HCT116 (cell line): Measurements from ENCODE around the gene PTPRS. TPM values are rescaled to one million over a fixed set of nuclear protein-coding genes. Genes with fewer than 3 reads are reported as not detected.

Source experiments
- ATAC-seq: fragments of 200-7000 bp; cut with Tn5 transposase; 2 replicates; pipeline ENCODE4 v1.9.1; 2020; ENCODE audit warnings: mild to moderate bottlenecking, moderate library complexity
- BruUV-seq: library from RNA; stranded (reverse); fragments of 400-500 nt; replicated peaks from 2 replicates; lab custom pipeline; 2021; lab: Mats Ljungman, UMichigan
- CTCF ChIA-PET: fragments of 300-600 bp; sonication (Branson Sonifier 250); formaldehyde crosslinking; loops from one replicate; lab custom pipeline; 2021; ENCODE audit warnings: antibody characterized with exemption; lab: Charles Lee
- POLR2A ChIA-PET: fragments of 300-600, 350-600 bp; sonication (Branson Sonifier 250); formaldehyde crosslinking; loops from one replicate; lab custom pipeline; 2021; ENCODE audit warnings: antibody characterized with exemption; lab: Charles Lee
- RAD21 ChIA-PET, 2 experiments: fragments of 300-600 bp; sonication (Branson Sonifier 250); formaldehyde crosslinking; loops; one replicate each; lab custom pipeline; 2023; ENCODE audit warnings: low total read pairs in 2 of 2; ENCODE audit not compliant: uncharacterized antibody in 2 of 2, unreplicated experiment in 2 of 2, low non-redundant PET in 1 of 2; lab: Charles Lee
- DNase-seq: peaks from one replicate; pipeline ENCODE4 v3.0.0-alpha.2; 2010; ENCODE audit warnings: low read depth, low spot score
- H2AFZ ChIP-seq: fragments of 200-600 bp; shearing (Covaris generic), sonication (generic); 2 replicates; pipeline ENCODE4 v1.6.1; 2017; ENCODE audit warnings: low read depth, mixed run types, mixed read lengths, antibody characterized with exemption, low read length; ENCODE audit not compliant: poor library complexity, severe bottlenecking
- H3K27ac ChIP-seq: 2 replicates; pipeline ENCODE4 v1.5.1; 2012; ENCODE audit warnings: low read depth, low read length
- H3K27me3 ChIP-seq: fragments of 200-600 bp; sonication (generic); 2 replicates; pipeline ENCODE4 v1.6.1; 2016; ENCODE audit warnings: mixed run types, low read length, mixed read lengths; ENCODE audit not compliant: insufficient read depth
- H3K36me3 ChIP-seq, 2 experiments: fragments of 200-500 bp in 1 of 2; fragments of 200-600 bp in 1 of 2; sonication (Bioruptor generic) in 1 of 2; sonication (generic) in 1 of 2; 2 replicates each; pipeline versions ENCODE4 v1.5.1 to v1.6.1; 2014 to 2016; ENCODE audit warnings: low read length in 2 of 2, inconsistent platforms in 1 of 2, mixed read lengths in 1 of 2, mixed run types in 1 of 2; ENCODE audit not compliant: insufficient read depth in 2 of 2, control insufficient read depth in 1 of 2
- H3K4me1 ChIP-seq, 2 experiments: fragments of 200-600 bp in 1 of 2; sonication (generic) in 1 of 2; 2 replicates each; pipeline versions ENCODE4 v1.5.1 to v1.6.1; 2012 to 2017; ENCODE audit warnings: low read length in 2 of 2, inconsistent platforms in 1 of 2, mild to moderate bottlenecking in 1 of 2, mixed read lengths in 1 of 2, mixed run types in 1 of 2, moderate library complexity in 1 of 2; ENCODE audit not compliant: insufficient read depth in 2 of 2, control insufficient read depth in 1 of 2
- H3K4me2 ChIP-seq: fragments of 200-600 bp; sonication (generic); 2 replicates; pipeline ENCODE4 v1.6.1; 2017; ENCODE audit warnings: mixed run types, low read length, mixed read lengths
- H3K4me3 ChIP-seq, 2 experiments: fragments of 200-600 bp in 1 of 2; sonication (generic) in 1 of 2; replicated peaks in 1 of 2; 2 replicates each; pipeline ENCODE4 v1.5.1; 2011 to 2016; ENCODE audit warnings: low read length in 2 of 2, control low read depth in 1 of 2, low read depth in 1 of 2, mild to moderate bottlenecking in 1 of 2, mixed read lengths in 1 of 2, mixed run types in 1 of 2
- H3K79me2 ChIP-seq: fragments of 200-600 bp; sonication (generic); 2 replicates; pipeline ENCODE4 v1.6.1; 2017; ENCODE audit warnings: mild to moderate bottlenecking, mixed run types, low read length, moderate library complexity, mixed read lengths; ENCODE audit not compliant: insufficient read depth
- H3K9ac ChIP-seq: fragments of 200-600 bp; sonication (generic); 2 replicates; pipeline ENCODE4 v1.6.1; 2016; ENCODE audit warnings: low read length, mixed read lengths
- H3K9me2 ChIP-seq: fragments of 200-600 bp; sonication (generic), shearing (Covaris generic); 2 replicates; pipeline ENCODE4 v1.6.1; 2017; ENCODE audit warnings: mixed run types, mild to moderate bottlenecking, moderate library complexity; ENCODE audit not compliant: insufficient read depth
- H3K9me3 ChIP-seq, 2 experiments: fragments of 200-500 bp in 1 of 2; fragments of 200-600 bp in 1 of 2; sonication (Bioruptor generic) in 1 of 2; sonication (generic) in 1 of 2; 2 replicates each; pipeline ENCODE4 v1.6.1; 2014 to 2017; ENCODE audit warnings: low read length in 2 of 2, mixed read lengths in 2 of 2, inconsistent platforms in 1 of 2, low read depth in 1 of 2, mild to moderate bottlenecking in 1 of 2, mixed run types in 1 of 2, moderate library complexity in 1 of 2; ENCODE audit not compliant: control insufficient read depth in 1 of 2, insufficient read depth in 1 of 2
- H4K20me1 ChIP-seq: fragments of 200-600 bp; sonication (generic), shearing (Covaris generic); 2 replicates; pipeline ENCODE4 v1.6.1; 2017; ENCODE audit warnings: mixed run types, mild to moderate bottlenecking, moderate library complexity; ENCODE audit not compliant: insufficient read depth
- CBX3 ChIP-seq: IDR thresholded peaks from 2 replicates; pipeline ENCODE4 v1.6.1; 2012; ENCODE audit warnings: low read depth
- CEBPB ChIP-seq: IDR thresholded peaks from 2 replicates; pipeline ENCODE4 v1.6.1; 2012; ENCODE audit warnings: low read depth
- EGR1 ChIP-seq: IDR thresholded peaks from 2 replicates; pipeline ENCODE4 v1.6.1; 2012; ENCODE audit warnings: low read depth
- ELF1 ChIP-seq: IDR thresholded peaks from 2 replicates; pipeline ENCODE4 v1.6.1; 2012; ENCODE audit warnings: low read depth, borderline replicate concordance
- JUND ChIP-seq: IDR thresholded peaks from 2 replicates; pipeline ENCODE4 v1.6.1; 2012
- POLR2AphosphoS5 ChIP-seq: IDR thresholded peaks from 2 replicates; pipeline ENCODE4 v1.6.1; 2011; ENCODE audit warnings: mild to moderate bottlenecking, low read depth, low read length, moderate library complexity
- TCF7L2 ChIP-seq: IDR thresholded peaks from 2 replicates; pipeline ENCODE4 v1.7.0; 2011; ENCODE audit warnings: borderline replicate concordance, inconsistent platforms; ENCODE audit not compliant: insufficient read depth, insufficient read length; ENCODE audit errors: extremely low read depth
- ZFX ChIP-seq: fragments of 450-650 bp; IDR thresholded peaks from 2 replicates; pipeline ENCODE4 v1.6.1; 2017
- intact Hi-C: fragments of 100-400 bp; cut with micrococcal nuclease; formaldehyde crosslinking; loops from 2 replicates; pipeline ENCODE4 v1.10.0; 2022
- total RNA-seq: library from RNA; stranded (reverse); gene quantifications from one replicate; pipeline ENCODE4 v1.2.1, GENCODE V29; 2021; ENCODE audit not compliant: unreplicated experiment
- TF ChIP-seq, protein P1 (sequence below), 3 experiments: fragments of 200-600 bp in 1 of 3; sonication (generic) in 1 of 3; IDR thresholded peaks in 2 of 3; conservative IDR thresholded peaks in 1 of 3; 2 replicates each; pipeline ENCODE4 v1.5.1; 2012 to 2017; ENCODE audit warnings: low read depth in 2 of 3, low read length in 2 of 3, antibody characterized with exemption in 1 of 3, borderline replicate concordance in 1 of 3, control low read depth in 1 of 3, mild to moderate bottlenecking in 1 of 3, mixed read lengths in 1 of 3, mixed run types in 1 of 3, moderate library complexity in 1 of 3; ENCODE audit not compliant: insufficient read depth in 1 of 3
- TF ChIP-seq, protein P2 (sequence below): IDR thresholded peaks from 2 replicates; pipeline ENCODE4 v1.6.1; 2012
- TF ChIP-seq, protein P3 (sequence below): IDR thresholded peaks from 2 replicates; pipeline ENCODE4 v1.6.1; 2012
- TF ChIP-seq, protein P4 (sequence below): IDR thresholded peaks from 2 replicates; pipeline ENCODE4 v1.6.1; 2011; ENCODE audit warnings: mild to moderate bottlenecking, low read length, moderate library complexity; ENCODE audit not compliant: insufficient replicate concordance; ENCODE audit errors: extremely low read depth

Gene PTPRS
- total RNA-seq, 1 experiment from 2014 or later: 123 TPM

DNA sequence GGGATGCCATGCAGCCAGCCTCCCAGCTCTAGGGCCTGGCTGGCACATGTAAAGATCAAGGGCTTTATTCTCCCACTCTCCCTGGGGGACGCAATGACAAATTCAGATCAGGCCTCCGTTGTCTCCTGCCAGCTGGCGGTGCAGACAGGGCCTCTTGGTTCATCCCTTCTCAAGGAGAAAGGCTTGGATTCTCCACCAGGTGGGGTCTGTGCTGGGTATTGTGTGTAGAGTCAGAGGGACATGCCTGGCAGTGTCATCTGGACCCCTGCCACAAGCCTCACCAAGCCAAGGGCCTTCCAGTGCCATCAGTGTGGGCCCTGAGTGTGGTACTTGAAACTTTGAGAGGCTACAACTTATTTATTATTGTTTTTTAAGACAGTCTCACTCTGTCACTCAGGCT is 8.4 kb upstream of the PTPRS start:
- H3K4me3 ChIP-seq: no peak overlapping the region
- no TSS peak for BruUV-seq
- no peaks in the 10 kb centered on the region for H3K36me3 ChIP-seq
- TF ChIP-seq, protein P1, sequence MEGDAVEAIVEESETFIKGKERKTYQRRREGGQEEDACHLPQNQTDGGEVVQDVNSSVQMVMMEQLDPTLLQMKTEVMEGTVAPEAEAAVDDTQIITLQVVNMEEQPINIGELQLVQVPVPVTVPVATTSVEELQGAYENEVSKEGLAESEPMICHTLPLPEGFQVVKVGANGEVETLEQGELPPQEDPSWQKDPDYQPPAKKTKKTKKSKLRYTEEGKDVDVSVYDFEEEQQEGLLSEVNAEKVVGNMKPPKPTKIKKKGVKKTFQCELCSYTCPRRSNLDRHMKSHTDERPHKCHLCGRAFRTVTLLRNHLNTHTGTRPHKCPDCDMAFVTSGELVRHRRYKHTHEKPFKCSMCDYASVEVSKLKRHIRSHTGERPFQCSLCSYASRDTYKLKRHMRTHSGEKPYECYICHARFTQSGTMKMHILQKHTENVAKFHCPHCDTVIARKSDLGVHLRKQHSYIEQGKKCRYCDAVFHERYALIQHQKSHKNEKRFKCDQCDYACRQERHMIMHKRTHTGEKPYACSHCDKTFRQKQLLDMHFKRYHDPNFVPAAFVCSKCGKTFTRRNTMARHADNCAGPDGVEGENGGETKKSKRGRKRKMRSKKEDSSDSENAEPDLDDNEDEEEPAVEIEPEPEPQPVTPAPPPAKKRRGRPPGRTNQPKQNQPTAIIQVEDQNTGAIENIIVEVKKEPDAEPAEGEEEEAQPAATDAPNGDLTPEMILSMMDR (IDR thresholded peaks at IDR 0.05 in 2 of 3, conservative IDR thresholded peaks at IDR 0.05 in 1 of 3; ENCODE audit: borderline replicate concordance in 1 of 3, insufficient read depth in 1 of 3, low read depth in 2 of 3, low read length in 2 of 3): peak in 2 of 3 experiments; percentile 34 to 40; a peak in 4 of 6 replicates
- TF ChIP-seq, protein P2, sequence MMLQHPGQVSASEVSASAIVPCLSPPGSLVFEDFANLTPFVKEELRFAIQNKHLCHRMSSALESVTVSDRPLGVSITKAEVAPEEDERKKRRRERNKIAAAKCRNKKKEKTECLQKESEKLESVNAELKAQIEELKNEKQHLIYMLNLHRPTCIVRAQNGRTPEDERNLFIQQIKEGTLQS: no peak
- TF ChIP-seq CEBPB (no peak), ZFX (no peak), POLR2AphosphoS5 (no peak), CBX3 (no peak)
- TF ChIP-seq, protein P3, sequence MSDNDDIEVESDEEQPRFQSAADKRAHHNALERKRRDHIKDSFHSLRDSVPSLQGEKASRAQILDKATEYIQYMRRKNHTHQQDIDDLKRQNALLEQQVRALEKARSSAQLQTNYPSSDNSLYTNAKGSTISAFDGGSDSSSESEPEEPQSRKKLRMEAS: no peak
- TF ChIP-seq, all 23 proteins: peak for 1
- intact Hi-C loops: no loop called here
- Histone ChIP-seq H3K9me3 (no peaks in the 10 kb centered on the region), H3K4me2 (no peak overlapping the region), H3K9ac (no peak overlapping the region), H3K9me2 (no peaks in the 10 kb centered on the region), H3K27me3 (no peaks in the 10 kb centered on the region), H3K79me2 (no peaks in the 10 kb centered on the region), H2AFZ (no peak overlapping the region), H3K27ac (no peak overlapping the region), H4K20me1 (no peaks in the 10 kb centered on the region), H3K4me1 (peaks cover 9 to 29% of the 10 kb centered on the region in 2 experiments)
- ChIA-PET RAD21 (no interaction called here), POLR2A (no interaction called here), CTCF (no interaction called here)
- no peak for DNase-seq
- ATAC-seq: peak; percentile 36; the same call in 1 of the 2 replicates

DNA sequence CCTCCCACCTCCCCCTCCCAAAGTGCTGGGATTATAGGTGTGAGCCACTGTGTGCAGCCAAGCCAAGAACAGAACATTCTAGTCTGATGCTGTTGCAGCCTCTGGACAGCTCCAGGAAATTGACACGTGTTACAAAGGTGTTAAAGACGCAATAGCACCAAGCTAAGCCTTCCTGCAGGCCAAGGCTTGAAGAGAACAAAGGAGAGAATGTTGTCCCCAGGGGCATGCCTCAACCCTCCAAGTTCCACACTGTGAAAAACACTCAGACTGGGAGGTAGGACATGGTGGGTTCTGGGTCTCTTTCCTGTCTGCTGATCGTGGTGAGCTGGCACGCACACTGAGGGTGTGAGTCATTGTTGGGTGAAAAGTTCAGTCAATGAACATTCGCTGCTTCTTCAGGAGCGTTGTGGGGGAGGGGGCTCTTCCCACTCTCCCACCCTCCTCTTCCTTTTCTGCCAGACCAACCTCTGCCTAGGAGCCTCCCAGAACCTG is 5.3 kb upstream of the PTPRS start:
- Histone ChIP-seq H3K27ac (no peak overlapping the region), H3K4me2 (peak overlapping the region; percentile 50), H3K79me2 (no peaks in the 10 kb centered on the region), H3K27me3 (no peaks in the 10 kb centered on the region), H3K9ac (no peak overlapping the region), H4K20me1 (no peaks in the 10 kb centered on the region), H3K4me1 (peaks cover 9 to 20% of the 10 kb centered on the region in 2 experiments), H3K4me3 (no peak overlapping the region), H3K9me2 (no peaks in the 10 kb centered on the region), H3K9me3 (no peaks in the 10 kb centered on the region), H3K36me3 (no peaks in the 10 kb centered on the region), H2AFZ (peak overlapping the region; percentile 4)
- no TSS peak for BruUV-seq
- ATAC-seq: peak; percentile 71
- ChIA-PET CTCF (no interaction called here), RAD21 (no interaction called here), POLR2A (interaction anchor here (1.9 kb wide), 1 partner anchor 37 kb away, joined by 5 read pairs; no protein-coding TSS in a partner anchor)
- intact Hi-C loops: no loop called here
- DNase-seq: no peak
- TF ChIP-seq JUND: peak; percentile 57; the same call in 1 of the 2 replicates
- TF ChIP-seq TCF7L2: no peak
- TF ChIP-seq CEBPB: no peak
- no peak for TF ChIP-seq ELF1
- no peak for TF ChIP-seq EGR1
- TF ChIP-seq, protein P4, sequence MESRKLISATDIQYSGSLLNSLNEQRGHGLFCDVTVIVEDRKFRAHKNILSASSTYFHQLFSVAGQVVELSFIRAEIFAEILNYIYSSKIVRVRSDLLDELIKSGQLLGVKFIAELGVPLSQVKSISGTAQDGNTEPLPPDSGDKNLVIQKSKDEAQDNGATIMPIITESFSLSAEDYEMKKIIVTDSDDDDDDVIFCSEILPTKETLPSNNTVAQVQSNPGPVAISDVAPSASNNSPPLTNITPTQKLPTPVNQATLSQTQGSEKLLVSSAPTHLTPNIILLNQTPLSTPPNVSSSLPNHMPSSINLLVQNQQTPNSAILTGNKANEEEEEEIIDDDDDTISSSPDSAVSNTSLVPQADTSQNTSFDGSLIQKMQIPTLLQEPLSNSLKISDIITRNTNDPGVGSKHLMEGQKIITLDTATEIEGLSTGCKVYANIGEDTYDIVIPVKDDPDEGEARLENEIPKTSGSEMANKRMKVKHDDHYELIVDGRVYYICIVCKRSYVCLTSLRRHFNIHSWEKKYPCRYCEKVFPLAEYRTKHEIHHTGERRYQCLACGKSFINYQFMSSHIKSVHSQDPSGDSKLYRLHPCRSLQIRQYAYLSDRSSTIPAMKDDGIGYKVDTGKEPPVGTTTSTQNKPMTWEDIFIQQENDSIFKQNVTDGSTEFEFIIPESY: no peak
- no peak for TF ChIP-seq ZFX
- TF ChIP-seq, protein P1 (IDR thresholded peaks at IDR 0.05 in 2 of 3, conservative IDR thresholded peaks at IDR 0.05 in 1 of 3; ENCODE audit: borderline replicate concordance in 1 of 3, insufficient read depth in 1 of 3, low read depth in 2 of 3, low read length in 2 of 3): no peak
